Epithelial cell of esophagus (primary cell): ENCODE measurements around the gene OR2AG2.
"Not testable (repeated sequence)": the region's sequence is repeated elsewhere in the genome, so short reads cannot be mapped to it uniquely, and the experiment has no call there.

ENCODE experiments used
- DNase-seq: peaks from one replicate; pipeline ENCODE4 v3.0.0; 2010; ENCODE audit warnings: low read depth
- H3K4me3 ChIP-seq: 2 replicates; pipeline ENCODE4 v1.5.1; 2011; ENCODE audit warnings: mild to moderate bottlenecking, low read length, control low read depth
- CTCF ChIP-seq: IDR thresholded peaks from 2 replicates; pipeline ENCODE4 v1.5.1; 2011; ENCODE audit warnings: low read depth, mild to moderate bottlenecking, low read length, control low read depth, inconsistent platforms; ENCODE audit not compliant: insufficient read depth; ENCODE audit errors: missing control alignments

Gene OR2AG2

GRCh38 chr11:6771926-6772893 lies at the start of gene OR2AG2:
OR2AG2 (minus strand) TSS chr11:6771976; CDS start chr11:6768957, 3,019 bp downstream.
- no peak for TF ChIP-seq CTCF
- no peak within 1 kb of the TSS for H3K4me3 ChIP-seq
- DNase-seq: no peak

GRCh38 chr11:6818967-6819366 lies 47.2 kb upstream of the OR2AG2 start:
- no peak for TF ChIP-seq CTCF
- DNase-seq: no peak
- no peak overlapping the region for H3K4me3 ChIP-seq

- no peak overlapping the region for H3K4me3 ChIP-seq
- TF ChIP-seq CTCF: no peak
- no peak for DNase-seq
Observed at GRCh38 chr11:6817694-6818093, 45.9 kb upstream of the OR2AG2 start.

GRCh38 chr11:6813656-6814055 lies 41.9 kb upstream of the OR2AG2 start:
- DNase-seq: no peak
- no peak overlapping the region for H3K4me3 ChIP-seq
- TF ChIP-seq CTCF: no peak

GRCh38 chr11:6812390-6813005 lies 40.7 kb upstream of the OR2AG2 start:
- DNase-seq: peak; percentile 61
- no peak overlapping the region for H3K4me3 ChIP-seq
- peak; percentile 98 for TF ChIP-seq CTCF

GRCh38 chr11:6801075-6801474 lies 29.3 kb upstream of the OR2AG2 start:
- not testable (repeated sequence) for DNase-seq

GRCh38 chr11:6799402-6799801 lies 27.6 kb upstream of the OR2AG2 start, which contains the start of gene OR6A2:
OR6A2 (minus strand) TSS chr11:6799689; CDS start chr11:6795708, 3,981 bp downstream.
- no peak within 1 kb of the TSS for H3K4me3 ChIP-seq
- peak; percentile 50 for DNase-seq
- TF ChIP-seq CTCF: no peak

More at GRCh38 chr11:6801075-6801474, 29.3 kb upstream of the OR2AG2 start:
- H3K4me3 ChIP-seq: not testable (repeated sequence)
